Sciatic nerve (tissue), 2 donors: Measurements from ENCODE around the gene BLCAP. TPM values are rescaled to one million over a fixed set of nuclear protein-coding genes. Genes with fewer than 3 reads are reported as not detected.
"Not testable (repeated sequence)": the region's sequence is repeated elsewhere in the genome, so short reads cannot be mapped to it uniquely, and the experiment has no call there.

Experiments
- ATAC-seq: fragments of 200-7000 bp; cut with Tn5 transposase; one replicate; pipeline ENCODE4 v1.9.1; 2020; ENCODE audit warnings: mild to moderate bottlenecking, moderate library complexity
- DNase-seq: peaks from one replicate; pipeline ENCODE4 v3.0.0-alpha.2; 2020; ENCODE audit warnings: low spot score
- intact Hi-C: fragments of 100-400 bp; cut with DNase I; formaldehyde crosslinking; loops from one replicate; pipeline ENCODE4 v1.14.2; 2022
- total RNA-seq: library from RNA; stranded (reverse); fragmentation: NEBNext Ultra II Directional; extraction: Animal tissue kit (Norgen Biotek cat#: 25700); gene quantifications from one replicate; pipeline ENCODE4 v1.2.1, GENCODE V29; 2021
- donor health status: DM: no; HTN: no; CAD: no.
- donor health status: DM: no; HTN: no; CAD: no.

The BLCAP gene
- total RNA-seq, 1 donor from 2014 or later = 58.4 TPM

DNA sequence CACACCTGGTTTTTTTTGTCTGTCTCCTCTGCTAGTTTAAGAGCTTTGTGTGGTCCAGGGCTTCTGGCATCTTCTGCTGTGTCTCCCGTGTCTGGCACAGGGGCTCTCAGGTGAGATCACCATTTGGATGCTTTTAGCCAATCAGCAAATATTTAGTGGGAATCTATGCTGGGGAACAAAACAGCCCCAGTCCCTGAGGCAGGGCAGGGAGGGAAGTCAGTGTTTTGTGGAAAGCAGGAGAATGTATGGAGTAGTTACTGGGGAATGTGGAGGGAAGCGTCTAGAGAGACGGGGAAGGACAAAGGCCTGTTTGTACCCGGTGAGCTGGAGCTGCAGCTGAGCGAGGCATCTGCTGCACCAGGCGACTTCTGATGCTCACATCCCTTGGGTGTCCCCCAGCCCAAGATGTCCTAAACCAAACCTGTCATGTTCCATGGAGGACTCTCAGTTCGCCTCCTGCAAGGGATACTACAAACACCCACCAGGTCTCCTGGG, 55.9 kb downstream of the BLCAP start:
- DNase-seq (no peak), ATAC-seq (no peak)
- intact Hi-C loops = no loop called here

DNA sequence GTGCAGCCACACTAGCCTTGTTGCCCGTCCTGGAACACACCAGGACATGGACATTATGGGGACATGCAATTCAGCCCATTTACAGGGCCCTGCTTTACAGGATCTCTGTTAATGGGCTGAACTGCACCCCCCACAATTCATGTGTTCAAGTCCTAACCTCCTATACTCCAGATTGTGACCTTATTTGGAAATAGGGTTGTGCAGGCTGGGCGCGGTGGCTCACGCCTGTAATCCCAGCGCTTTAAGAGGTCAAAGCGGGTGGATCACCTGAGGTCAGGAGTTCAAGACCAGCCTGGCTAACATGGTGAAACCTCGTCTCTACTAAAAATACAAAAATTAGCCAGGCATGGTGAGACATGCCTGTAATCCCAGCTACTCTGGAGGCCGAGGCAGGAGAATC, 57.5 kb downstream of the BLCAP start:
- DNase-seq, ATAC-seq, intact Hi-C loops: not testable (repeated sequence)

DNA sequence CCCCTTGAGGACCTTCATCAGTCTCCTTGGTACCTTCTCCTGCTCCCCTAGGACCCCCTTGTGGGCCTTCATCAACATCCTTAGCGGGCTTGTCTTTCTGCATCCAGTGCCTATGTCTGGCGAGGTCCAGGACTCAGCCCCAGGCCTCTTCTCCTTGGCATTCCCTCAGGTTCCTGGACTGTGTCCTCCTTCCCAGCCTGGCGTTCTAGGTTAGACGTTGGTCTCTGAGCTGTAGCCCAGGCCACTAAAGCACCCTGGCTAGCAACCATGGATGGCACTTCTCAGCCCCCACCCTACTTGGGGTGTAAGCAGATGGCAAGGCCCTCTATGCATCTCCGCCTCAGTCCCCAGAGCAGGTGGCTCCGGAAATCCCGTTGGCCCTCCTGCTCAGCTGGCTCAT, 58.1 kb downstream of the BLCAP start:
- intact Hi-C loops = no loop called here
- DNase-seq = no peak
- ATAC-seq = no peak

DNA sequence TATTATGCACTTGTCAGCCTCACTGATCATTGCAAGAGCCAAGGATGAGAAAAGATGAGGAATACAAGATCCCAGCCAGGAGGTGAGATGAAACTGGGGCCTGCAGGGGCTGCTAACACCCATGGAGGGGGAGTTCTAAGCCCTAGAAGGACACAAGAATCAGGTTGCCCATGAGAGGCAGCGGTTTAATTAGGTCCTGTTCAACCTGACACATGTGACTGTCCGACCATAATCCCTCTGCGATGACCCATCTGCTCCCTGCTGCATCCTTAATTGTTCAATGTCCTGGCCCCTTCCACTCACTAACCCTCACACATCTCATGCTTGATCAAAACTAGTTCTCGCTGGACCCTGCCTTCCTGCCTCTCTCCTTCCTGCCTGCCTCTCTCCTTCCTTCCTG, 58.8 kb downstream of the BLCAP start:
- DNase-seq (no peak), ATAC-seq (no peak)
- intact Hi-C loops = no loop called here

Other genes starting within 250 kb of the BLCAP start
- gene MANBAL, start 238.2 kb downstream of the BLCAP start, total RNA-seq = 34.1 TPM
- 23.7 TPM for gene SRC, start 181.7 kb downstream of the BLCAP start, total RNA-seq
- gene NNAT, start 6.6 kb downstream of the BLCAP start, total RNA-seq = 2.1 TPM
- 41.3 TPM for gene CTNNBL1, start 166.2 kb upstream of the BLCAP start, total RNA-seq